ENCODE data around the gene EPB41L2.

DNA sequence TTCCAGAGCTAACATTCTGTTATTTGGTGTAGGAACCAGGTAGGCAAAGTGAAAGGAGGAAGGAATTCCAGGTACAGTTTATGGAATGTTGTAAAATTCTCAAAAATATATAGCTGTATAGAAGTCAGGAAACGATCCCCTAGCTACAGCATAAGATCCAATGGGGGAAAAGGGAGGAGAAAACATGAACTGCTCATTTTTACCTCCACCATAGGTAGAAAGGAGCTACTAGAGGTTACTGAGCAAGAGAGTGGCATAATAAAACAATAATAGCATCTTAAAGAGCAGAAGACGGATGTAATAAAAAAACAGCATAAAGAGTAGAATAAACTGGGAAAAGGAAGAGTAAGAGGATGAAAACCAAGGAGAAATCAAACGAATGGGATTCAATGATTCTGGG, 26.9 kb downstream of the EPB41L2 start:
- TF ChIP-seq, protein P1, sequence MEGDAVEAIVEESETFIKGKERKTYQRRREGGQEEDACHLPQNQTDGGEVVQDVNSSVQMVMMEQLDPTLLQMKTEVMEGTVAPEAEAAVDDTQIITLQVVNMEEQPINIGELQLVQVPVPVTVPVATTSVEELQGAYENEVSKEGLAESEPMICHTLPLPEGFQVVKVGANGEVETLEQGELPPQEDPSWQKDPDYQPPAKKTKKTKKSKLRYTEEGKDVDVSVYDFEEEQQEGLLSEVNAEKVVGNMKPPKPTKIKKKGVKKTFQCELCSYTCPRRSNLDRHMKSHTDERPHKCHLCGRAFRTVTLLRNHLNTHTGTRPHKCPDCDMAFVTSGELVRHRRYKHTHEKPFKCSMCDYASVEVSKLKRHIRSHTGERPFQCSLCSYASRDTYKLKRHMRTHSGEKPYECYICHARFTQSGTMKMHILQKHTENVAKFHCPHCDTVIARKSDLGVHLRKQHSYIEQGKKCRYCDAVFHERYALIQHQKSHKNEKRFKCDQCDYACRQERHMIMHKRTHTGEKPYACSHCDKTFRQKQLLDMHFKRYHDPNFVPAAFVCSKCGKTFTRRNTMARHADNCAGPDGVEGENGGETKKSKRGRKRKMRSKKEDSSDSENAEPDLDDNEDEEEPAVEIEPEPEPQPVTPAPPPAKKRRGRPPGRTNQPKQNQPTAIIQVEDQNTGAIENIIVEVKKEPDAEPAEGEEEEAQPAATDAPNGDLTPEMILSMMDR (IDR thresholded peaks at IDR 0.05): no peak
- TF ChIP-seq EZH2phosphoT487 (IDR thresholded peaks at IDR 0.05) (no peak), EZH2 (IDR thresholded peaks at IDR 0.05) (no peak)
